Natural killer cell treated with Interleukin-12 subunit alpha and Interleukin-12 subunit beta and Interleukin-15 and Interleukin-18, amount 100 ng/mL, for 72 hours (primary cell): ENCODE results near the gene EHD2. TPM values are rescaled to one million over a fixed set of nuclear protein-coding genes. Genes with fewer than 3 reads are reported as not detected.
"Not testable (repeated sequence)": the region's sequence is repeated elsewhere in the genome, so short reads cannot be mapped to it uniquely, and the experiment has no call there.

Experiments
- ATAC-seq, 2 donors: fragments of 150-1000 bp; cut with Tn5 transposase in 1 of 2; sonication (Bioruptor Pico), chemical (Tn5 transposase) in 1 of 2; 2 replicates each; pipeline ENCODE4 v1.10.0; 2021
- DNase-seq: peaks from one replicate; pipeline ENCODE4 v3.0.0; 2022; ENCODE audit warnings: low spot score
- H3K27ac Mint-ChIP-seq, 2 donors: 1 replicate in 1 of 2; 2 replicates in 1 of 2; pipeline ENCODE4 v1.8.0; 2022; ENCODE audit warnings: mixed read lengths in 2 of 2, mild to moderate bottlenecking in 1 of 2, moderate library complexity in 1 of 2
- H3K27me3 Mint-ChIP-seq, 2 donors: 1 replicate in 1 of 2; 2 replicates in 1 of 2; pipeline ENCODE4 v1.8.0; 2022; ENCODE audit warnings: mixed read lengths in 2 of 2
- H3K36me3 Mint-ChIP-seq: one replicate; pipeline ENCODE4 v1.8.0; 2022; ENCODE audit warnings: mixed read lengths
- H3K4me1 Mint-ChIP-seq, 2 donors: 1 replicate in 1 of 2; 2 replicates in 1 of 2; pipeline ENCODE4 v1.8.0; 2022; ENCODE audit warnings: low read depth in 2 of 2, mixed read lengths in 2 of 2, mild to moderate bottlenecking in 1 of 2
- H3K4me3 Mint-ChIP-seq: one replicate; pipeline ENCODE4 v1.8.0; 2022; ENCODE audit warnings: mixed read lengths
- H3K9me3 Mint-ChIP-seq: 2 replicates; pipeline ENCODE4 v1.8.0; 2022; ENCODE audit warnings: mixed read lengths
- total RNA-seq, 2 donors: library from RNA; stranded (reverse); gene quantifications; one replicate each; pipeline ENCODE4 v1.2.3, GENCODE V29; 2022

EHD2 gene, protein sequence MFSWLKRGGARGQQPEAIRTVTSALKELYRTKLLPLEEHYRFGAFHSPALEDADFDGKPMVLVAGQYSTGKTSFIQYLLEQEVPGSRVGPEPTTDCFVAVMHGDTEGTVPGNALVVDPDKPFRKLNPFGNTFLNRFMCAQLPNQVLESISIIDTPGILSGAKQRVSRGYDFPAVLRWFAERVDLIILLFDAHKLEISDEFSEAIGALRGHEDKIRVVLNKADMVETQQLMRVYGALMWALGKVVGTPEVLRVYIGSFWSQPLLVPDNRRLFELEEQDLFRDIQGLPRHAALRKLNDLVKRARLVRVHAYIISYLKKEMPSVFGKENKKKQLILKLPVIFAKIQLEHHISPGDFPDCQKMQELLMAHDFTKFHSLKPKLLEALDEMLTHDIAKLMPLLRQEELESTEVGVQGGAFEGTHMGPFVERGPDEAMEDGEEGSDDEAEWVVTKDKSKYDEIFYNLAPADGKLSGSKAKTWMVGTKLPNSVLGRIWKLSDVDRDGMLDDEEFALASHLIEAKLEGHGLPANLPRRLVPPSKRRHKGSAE
- total RNA-seq = not detected

DNA sequence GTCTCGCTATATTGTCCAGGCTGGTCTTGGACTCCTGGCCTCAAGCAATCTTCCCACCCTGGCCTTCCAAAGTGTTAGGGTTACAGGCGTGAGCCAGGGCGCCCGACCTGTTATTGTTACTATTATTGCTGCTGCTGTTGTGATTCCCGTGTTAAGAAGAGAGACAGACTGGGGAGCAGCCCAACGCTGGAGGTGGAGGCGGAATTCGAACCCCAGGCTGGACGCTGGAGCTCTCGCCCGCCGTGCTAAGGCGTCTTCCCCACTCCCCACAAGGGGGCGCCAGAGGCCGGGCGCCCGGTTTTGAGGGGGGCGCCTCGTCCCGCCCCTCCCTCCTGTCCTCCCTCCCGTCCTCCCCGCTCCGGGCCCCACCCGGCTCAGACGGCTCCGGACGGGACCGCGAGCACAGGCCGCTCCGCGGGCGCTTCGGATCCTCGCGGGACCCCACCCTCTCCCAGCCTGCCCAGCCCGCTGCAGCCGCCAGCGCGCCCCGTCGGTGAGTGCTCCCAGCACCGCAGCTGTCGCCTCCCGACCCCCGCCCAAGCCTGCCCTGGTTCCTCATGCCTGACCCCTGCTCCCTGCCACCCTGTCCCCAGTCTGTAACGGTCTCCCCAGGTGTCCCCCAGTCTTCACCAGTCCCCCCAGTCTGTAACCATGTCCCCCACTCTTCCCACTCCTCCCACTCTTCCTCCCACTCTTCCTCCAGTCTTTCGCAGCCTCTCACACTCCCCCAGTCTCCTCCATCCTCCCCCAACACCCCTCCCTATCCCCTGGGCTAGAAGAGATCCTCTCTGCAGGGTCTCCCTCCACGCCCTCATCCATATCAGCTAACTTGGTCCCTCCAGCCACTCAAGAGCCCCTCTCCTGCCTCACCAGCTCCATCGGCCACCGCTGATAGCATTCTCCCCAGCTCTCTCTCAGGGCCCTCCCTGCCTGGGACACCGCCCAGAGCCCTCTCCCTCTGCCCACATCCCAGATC is at the start of gene EHD2:
Gene EHD2 (plus strand): TSS at position 377 of the 976 bp plus-strand sequence. CDS start 3,191 bp downstream, outside the sequence.
- Mint-ChIP-seq H3K36me3 (no peaks in the 10 kb centered on the region), H3K4me3 (no peak within 1 kb of the TSS), H3K27me3 (peaks cover 27 to 29% of the 10 kb centered on the region in 2 donors), H3K4me1 (peaks cover 0 to 13% of the 10 kb centered on the region in 2 donors), H3K9me3 (no peaks in the 10 kb centered on the region), H3K27ac (no peak within 1 kb of the TSS)
- no peak for DNase-seq
- peak; percentile 61 to 76 for ATAC-seq

DNA sequence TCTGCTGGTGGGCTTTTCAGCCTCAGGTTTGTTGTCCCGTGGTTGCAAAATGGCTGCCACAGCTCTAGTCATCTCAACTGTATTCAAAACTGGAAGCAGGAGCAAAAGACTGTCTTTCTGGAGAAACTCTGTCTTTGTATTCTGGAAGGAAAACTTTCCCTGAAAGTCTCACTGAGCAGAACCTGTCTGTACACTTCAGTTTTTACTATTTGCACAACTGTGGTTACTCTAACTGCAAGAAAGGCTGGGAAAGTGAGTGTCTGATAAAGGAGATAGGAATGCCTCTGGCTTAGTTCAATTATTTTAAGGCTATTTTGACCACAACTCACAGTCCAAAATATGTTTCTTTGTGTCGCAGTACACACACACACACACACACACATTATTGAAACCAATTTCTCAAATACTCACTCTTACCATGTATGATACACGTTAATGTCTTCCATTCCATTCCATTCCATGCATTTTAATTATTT is 49.7 kb upstream of the EHD2 start:
- H3K27ac Mint-ChIP-seq = no peak overlapping the region
- H3K4me3 Mint-ChIP-seq = no peak overlapping the region
- no peak for ATAC-seq

DNA sequence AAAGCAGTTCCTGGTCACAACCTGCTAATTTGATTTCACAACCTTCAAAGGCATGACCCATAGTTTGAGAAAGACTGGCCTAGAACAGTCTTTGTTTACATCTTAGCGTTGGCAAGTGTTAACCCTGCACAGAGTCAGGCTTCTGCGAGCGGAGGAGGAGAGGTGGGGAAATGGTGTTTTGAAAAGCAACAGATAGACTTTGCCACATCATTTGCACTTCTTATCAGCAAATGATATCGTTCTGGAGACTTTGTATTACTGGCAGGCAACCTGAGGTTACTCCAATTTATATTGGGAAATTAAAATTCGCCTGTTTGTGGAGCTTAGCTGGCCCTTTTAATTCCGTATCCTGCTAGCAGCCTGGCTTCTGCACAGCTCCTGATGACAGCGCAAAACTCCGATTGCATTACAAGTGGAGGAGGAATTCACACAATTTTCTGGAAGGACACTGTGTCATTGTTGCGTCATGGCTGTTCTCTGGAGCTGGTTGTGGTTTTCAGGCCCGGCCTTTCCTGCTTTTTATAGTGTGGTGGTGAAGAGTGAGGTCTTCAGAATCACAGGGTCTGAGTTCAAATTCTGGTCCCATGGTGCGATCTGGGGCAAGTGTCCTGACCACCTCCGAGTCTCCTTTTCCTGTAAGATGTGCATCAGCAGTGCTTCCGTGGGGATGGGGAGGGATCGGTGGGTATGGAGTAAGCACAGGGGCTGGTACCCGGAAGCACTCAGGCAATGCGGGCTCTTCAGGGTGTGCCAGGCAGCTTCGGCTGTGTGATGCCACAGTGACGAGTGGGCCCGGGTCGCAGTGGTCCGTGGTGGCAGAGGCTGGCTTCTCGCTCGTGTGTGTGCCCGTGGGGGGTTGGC is 49.1 kb upstream of the EHD2 start:
- Mint-ChIP-seq H3K36me3 (no peaks in the 10 kb centered on the region), H3K4me1 (peaks cover 10 to 33% of the 10 kb centered on the region in 2 donors), H3K27ac (no peak overlapping the region), H3K9me3 (no peaks in the 10 kb centered on the region), H3K27me3 (no peaks in the 10 kb centered on the region), H3K4me3 (no peak overlapping the region)
- ATAC-seq = no peak
- no peak for DNase-seq

More for the DNA sequence above, 49.7 kb upstream of the EHD2 start:
- Mint-ChIP-seq H3K36me3 (no peaks in the 10 kb centered on the region), H3K27me3 (no peaks in the 10 kb centered on the region), H3K9me3 (no peaks in the 10 kb centered on the region), H3K4me1 (peaks cover 10 to 36% of the 10 kb centered on the region in 2 donors)
- DNase-seq = no peak

DNA sequence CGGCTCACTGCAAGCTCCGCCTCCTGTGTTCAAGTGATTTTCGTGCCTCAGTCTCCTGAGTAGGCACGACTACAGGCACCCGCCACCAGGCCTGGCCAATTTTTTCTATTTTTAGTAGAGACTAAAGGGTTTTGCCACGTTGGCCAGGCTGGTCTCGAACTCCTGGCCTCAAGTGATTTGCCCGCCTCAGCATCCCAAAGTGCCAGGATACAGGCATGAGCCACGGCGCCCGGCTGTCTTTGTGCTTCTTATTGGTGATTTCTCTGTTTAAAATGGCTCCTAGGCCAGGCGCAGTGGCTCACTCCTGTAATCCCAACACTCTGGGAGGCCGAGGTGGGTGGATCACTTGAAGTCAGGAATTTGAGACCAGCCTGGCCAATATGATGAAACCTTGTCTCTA is 44.7 kb upstream of the EHD2 start:
- DNase-seq, H3K27me3 Mint-ChIP-seq, ATAC-seq, H3K9me3 Mint-ChIP-seq, H3K27ac Mint-ChIP-seq, H3K4me3 Mint-ChIP-seq, H3K36me3 Mint-ChIP-seq: not testable (repeated sequence)
- H3K4me1 Mint-ChIP-seq = peaks cover 8 to 27% of the 10 kb centered on the region in 2 donors

DNA sequence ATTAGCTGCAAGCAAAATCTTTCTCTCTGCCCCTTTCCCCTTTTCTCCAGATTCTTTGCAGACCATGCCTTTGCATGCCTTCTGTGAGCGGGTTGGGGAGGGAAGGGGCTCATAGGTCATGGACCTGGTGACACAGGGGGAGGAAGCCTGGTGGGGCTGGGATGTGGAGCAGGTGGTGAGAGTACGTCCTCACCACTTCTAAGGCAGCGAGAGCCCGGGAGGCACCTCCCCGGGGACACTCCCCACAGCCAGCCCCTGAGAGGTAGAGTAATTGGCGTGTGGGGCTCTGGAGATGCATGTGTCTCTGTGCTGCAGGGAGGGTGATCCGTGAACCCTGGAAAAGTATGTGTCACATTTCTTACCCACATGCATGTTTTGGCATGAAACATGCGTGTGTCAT is 42.5 kb upstream of the EHD2 start:
- Mint-ChIP-seq H3K4me3 (no peak overlapping the region), H3K27ac (no peak overlapping the region), H3K4me1 (peaks cover 0 to 29% of the 10 kb centered on the region in 2 donors), H3K27me3 (no peaks in the 10 kb centered on the region), H3K9me3 (no peaks in the 10 kb centered on the region), H3K36me3 (no peaks in the 10 kb centered on the region)
- ATAC-seq (no peak), DNase-seq (no peak)

DNA sequence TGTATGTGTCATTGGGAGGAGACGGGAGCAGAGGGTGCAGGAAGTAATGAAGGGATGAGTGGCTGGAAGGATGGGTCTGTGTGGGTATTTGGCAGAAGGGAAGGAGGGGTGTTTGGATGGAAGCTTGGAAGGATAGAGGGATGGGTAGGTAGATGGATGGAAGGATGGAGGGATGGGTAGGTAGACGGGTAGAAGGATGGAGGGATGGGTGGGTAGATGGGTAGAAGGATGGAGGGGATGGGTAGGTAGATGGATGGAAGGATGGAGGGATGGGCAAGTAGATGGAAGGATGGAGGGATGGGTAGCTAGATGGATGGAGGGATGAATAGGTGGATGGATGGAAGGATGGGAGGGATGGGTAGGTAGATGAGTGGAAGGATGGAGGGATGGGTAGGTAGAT is 41.7 kb upstream of the EHD2 start:
- Mint-ChIP-seq H3K9me3 (no peaks in the 10 kb centered on the region), H3K27me3 (no peaks in the 10 kb centered on the region), H3K36me3 (no peaks in the 10 kb centered on the region)

DNA sequence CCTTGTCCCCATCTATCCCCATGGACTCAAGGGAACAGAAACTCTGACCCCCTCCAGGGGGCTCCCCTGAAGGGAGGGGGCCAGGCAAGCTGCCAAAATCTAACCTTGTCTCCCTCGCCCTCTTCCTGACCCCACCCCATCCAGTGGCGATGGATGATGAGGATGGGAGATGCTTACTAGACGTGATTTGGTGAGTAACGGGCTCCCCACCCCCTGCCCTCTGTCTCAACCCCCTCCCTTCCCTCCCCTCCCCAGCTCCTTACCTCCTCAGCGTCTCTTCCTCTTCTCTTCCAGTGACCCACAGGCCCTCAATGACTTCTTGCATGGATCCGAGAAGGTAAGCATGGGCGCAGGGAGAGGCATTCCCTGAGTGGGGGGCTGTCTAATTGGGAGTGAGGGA is 39.8 kb upstream of the EHD2 start:
- no peak overlapping the region for H3K4me3 Mint-ChIP-seq
- H3K27ac Mint-ChIP-seq = no peak overlapping the region
- no peaks in the 10 kb centered on the region for H3K27me3 Mint-ChIP-seq

More for the DNA sequence above, 41.7 kb upstream of the EHD2 start:
- no peak overlapping the region for H3K4me3 Mint-ChIP-seq
- H3K27ac Mint-ChIP-seq = no peak overlapping the region
- peaks cover 0 to 29% of the 10 kb centered on the region in 2 donors for H3K4me1 Mint-ChIP-seq
- ATAC-seq (no peak), DNase-seq (no peak)

DNA sequence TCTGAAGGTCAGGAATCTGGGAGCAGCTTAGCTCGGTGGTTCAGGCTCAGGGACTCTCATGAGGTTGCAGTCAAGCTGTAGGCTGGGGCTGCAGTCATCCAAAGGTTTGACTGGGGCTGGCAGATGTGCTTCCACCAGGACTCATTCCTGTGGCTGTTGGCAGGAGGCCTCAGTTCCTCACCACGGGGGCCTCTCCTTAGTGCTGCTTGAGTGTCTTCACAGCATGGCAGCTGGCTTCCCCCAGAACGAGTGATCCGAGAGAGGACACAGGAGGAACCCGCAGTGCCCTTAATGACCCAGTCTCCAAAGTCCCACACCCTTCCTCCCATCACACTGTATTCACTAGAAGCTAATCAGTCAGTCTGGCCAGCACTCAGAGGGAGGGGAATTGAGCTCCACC is 38.7 kb upstream of the EHD2 start:
- Mint-ChIP-seq H3K27me3 (no peaks in the 10 kb centered on the region), H3K4me1 (peaks cover 0 to 26% of the 10 kb centered on the region in 2 donors), H3K9me3 (no peaks in the 10 kb centered on the region), H3K36me3 (no peaks in the 10 kb centered on the region), H3K4me3 (no peak overlapping the region), H3K27ac (no peak overlapping the region)
- DNase-seq = no peak
- ATAC-seq = no peak

More for the DNA sequence above, 39.8 kb upstream of the EHD2 start:
- Mint-ChIP-seq H3K36me3 (no peaks in the 10 kb centered on the region), H3K4me1 (peaks cover 0 to 26% of the 10 kb centered on the region in 2 donors), H3K9me3 (no peaks in the 10 kb centered on the region)
- ATAC-seq (no peak), DNase-seq (no peak)

DNA sequence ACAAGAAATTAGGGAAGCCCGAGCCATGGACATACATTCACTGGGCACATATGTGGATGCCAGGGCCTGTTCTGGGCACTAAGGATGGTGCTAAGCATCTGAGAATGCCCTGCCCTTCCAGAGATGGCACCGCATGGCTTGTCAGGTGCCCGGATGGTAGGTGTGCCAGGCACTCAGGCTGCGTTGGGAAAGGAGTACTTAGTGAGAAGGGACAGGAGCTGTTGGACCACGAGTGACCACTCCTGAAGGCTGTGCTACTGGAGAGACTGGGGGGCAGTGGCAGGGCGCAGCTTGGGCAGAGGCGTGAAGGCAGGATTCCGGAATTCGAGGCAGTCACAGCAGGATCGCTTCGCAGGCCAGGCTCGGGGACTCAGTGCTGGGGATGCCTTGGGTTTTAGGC is 38.0 kb upstream of the EHD2 start:
- DNase-seq = no peak
- Mint-ChIP-seq H3K4me3 (no peak overlapping the region), H3K36me3 (no peaks in the 10 kb centered on the region), H3K27ac (no peak overlapping the region), H3K27me3 (no peaks in the 10 kb centered on the region), H3K9me3 (no peaks in the 10 kb centered on the region), H3K4me1 (peaks cover 0 to 23% of the 10 kb centered on the region in 2 donors)
- ATAC-seq = no peak

DNA sequence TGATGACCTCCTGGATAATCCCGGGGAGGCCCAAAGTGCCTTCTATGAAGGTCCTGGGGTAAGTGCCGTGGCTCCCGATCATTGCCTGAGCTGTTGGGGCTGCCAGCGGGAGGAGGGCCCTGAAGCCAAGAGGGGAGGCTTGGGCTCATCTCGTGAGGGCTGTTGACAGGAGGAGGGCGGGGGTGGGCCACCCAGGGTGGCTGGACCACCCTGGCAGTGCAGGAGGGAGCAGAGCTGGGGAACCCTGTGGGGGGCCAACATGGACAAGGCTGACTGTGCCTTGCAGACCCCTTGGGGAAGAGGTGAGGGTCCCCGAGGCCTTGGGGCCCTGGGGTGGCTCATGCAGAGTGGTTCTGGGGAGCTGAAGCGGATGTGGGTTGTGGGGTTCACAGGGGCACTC is 37.4 kb upstream of the EHD2 start:
- ATAC-seq = no peak
- Mint-ChIP-seq H3K27ac (no peak overlapping the region), H3K4me1 (peaks cover 0 to 19% of the 10 kb centered on the region in 2 donors), H3K9me3 (no peaks in the 10 kb centered on the region), H3K27me3 (no peaks in the 10 kb centered on the region), H3K4me3 (no peak overlapping the region), H3K36me3 (no peaks in the 10 kb centered on the region)
- DNase-seq = no peak

DNA sequence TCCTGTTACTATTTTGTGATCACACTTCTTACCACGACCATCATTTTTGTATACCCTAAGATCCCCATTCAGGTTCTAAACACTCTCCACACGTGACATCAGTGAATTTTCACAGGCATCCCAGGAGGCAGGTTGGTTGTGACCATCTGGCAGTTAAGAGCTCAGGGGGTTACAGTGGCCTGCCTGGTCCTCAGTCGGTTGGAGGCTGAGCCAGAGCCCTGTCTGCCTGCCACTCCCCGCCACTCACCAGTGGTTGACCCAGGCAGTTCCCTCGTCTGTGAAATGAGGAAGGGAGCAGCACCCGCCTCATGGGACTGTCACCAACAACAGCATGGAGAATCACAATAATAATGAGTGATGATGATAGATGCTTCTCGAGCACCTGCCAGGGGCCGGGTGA is 36.4 kb upstream of the EHD2 start:
- H3K27me3 Mint-ChIP-seq = no peaks in the 10 kb centered on the region
- peaks cover 3 to 14% of the 10 kb centered on the region in 2 donors for H3K4me1 Mint-ChIP-seq
- H3K27ac Mint-ChIP-seq = no peak overlapping the region
- H3K36me3 Mint-ChIP-seq = no peaks in the 10 kb centered on the region
- DNase-seq (no peak), ATAC-seq (no peak)
- no peaks in the 10 kb centered on the region for H3K9me3 Mint-ChIP-seq
- H3K4me3 Mint-ChIP-seq = no peak overlapping the region

DNA sequence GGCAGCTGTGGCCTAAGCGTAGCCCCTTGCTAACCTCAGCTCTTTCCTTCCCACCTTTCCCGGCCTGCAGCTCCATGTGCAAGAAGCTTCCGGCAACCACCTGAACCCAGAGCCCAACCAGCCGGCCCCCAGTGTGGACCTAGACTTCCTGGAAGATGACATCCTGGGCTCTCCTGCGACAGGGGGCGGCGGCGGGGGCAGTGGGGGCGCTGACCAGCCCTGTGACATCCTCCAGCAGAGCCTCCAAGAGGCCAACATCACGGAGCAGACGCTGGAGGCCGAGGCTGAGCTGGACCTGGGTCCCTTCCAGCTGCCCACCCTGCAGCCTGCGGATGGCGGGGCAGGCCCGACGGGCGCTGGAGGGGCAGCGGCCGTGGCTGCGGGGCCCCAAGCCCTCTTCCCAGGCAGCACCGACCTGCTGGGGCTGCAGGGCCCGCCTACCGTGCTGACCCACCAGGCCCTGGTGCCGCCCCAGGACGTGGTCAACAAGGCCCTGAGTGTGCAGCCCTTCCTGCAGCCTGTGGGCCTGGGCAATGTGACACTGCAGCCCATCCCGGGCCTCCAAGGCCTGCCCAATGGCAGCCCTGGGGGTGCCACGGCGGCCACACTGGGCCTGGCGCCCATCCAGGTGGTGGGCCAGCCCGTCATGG is 33.8 kb upstream of the EHD2 start:
- Mint-ChIP-seq H3K9me3 (no peaks in the 10 kb centered on the region), H3K4me3 (no peak overlapping the region), H3K27ac (no peak overlapping the region), H3K4me1 (peaks cover 3 to 11% of the 10 kb centered on the region in 2 donors), H3K27me3 (no peaks in the 10 kb centered on the region), H3K36me3 (no peaks in the 10 kb centered on the region)
- DNase-seq = no peak
- peak; percentile 12 to 33 for ATAC-seq
